HepG2 (cell line): ENCODE results near the gene METRN. TPM values are rescaled to one million over a fixed set of nuclear protein-coding genes. Genes with fewer than 3 reads are reported as not detected.

Experiments used
- MED8 ChIP-seq: sonication (generic); formaldehyde crosslinking; IDR thresholded peaks from 2 replicates; pipeline ENCODE4 v1.8.1; 2023; ENCODE audit warnings: mild to moderate bottlenecking, missing genetic modification reagents; ENCODE audit not compliant: insufficient replicate concordance
- PITX1 ChIP-seq: sonication (generic); formaldehyde crosslinking; IDR thresholded peaks from 2 replicates; pipeline ENCODE4 v1.5.1; 2020; ENCODE audit warnings: mild to moderate bottlenecking, missing genetic modification reagents
- TAF1 ChIP-seq: sonication (generic); formaldehyde crosslinking; IDR thresholded peaks from 2 replicates; pipeline ENCODE4 v1.4.0; 2020; ENCODE audit warnings: missing genetic modification reagents
- YEATS2 ChIP-seq: sonication (generic); formaldehyde crosslinking; IDR thresholded peaks from 2 replicates; pipeline ENCODE4 v1.4.0; 2020; ENCODE audit warnings: missing genetic modification reagents, borderline replicate concordance
- ZC3H13 ChIP-seq: sonication (generic); formaldehyde crosslinking; IDR thresholded peaks from 2 replicates; pipeline ENCODE4 v1.8.1; 2023; ENCODE audit warnings: mild to moderate bottlenecking, missing genetic modification reagents, moderate library complexity
- ZNF10 ChIP-seq: sonication (generic); formaldehyde crosslinking; IDR thresholded peaks from 2 replicates; pipeline ENCODE4 v1.4.0; 2020; ENCODE audit warnings: mild to moderate bottlenecking, low read depth, missing genetic modification reagents, borderline replicate concordance
- ZNF260 ChIP-seq: sonication (generic); formaldehyde crosslinking; IDR thresholded peaks from 2 replicates; pipeline ENCODE4 v1.4.0; 2020; ENCODE audit warnings: missing genetic modification reagents, low read depth, mild to moderate bottlenecking, borderline replicate concordance
- ZNF430 ChIP-seq: sonication (generic); formaldehyde crosslinking; IDR thresholded peaks from 2 replicates; pipeline ENCODE4 v1.9.0; 2021; ENCODE audit warnings: mild to moderate bottlenecking, missing genetic modification reagents
- ZNF773 ChIP-seq: sonication (generic); formaldehyde crosslinking; IDR thresholded peaks from 2 replicates; pipeline ENCODE4 v1.4.0; 2020; ENCODE audit warnings: missing genetic modification reagents, borderline replicate concordance
- ZNF781 ChIP-seq: sonication (generic); formaldehyde crosslinking; IDR thresholded peaks from 2 replicates; pipeline ENCODE4 v1.5.1; 2020; ENCODE audit warnings: borderline replicate concordance, mild to moderate bottlenecking, missing genetic modification reagents; ENCODE audit errors: not compliant biosample characterization
- ZSCAN31 ChIP-seq: sonication (generic); formaldehyde crosslinking; IDR thresholded peaks from 2 replicates; pipeline ENCODE4 v1.5.0; 2020; ENCODE audit warnings: low read depth, mild to moderate bottlenecking, missing genetic modification reagents
- polyA plus RNA-seq, 8 experiments: library from polyadenylated mRNA; depleted of rRNA in 3 of 8; stranded (reverse) in 7 of 8; unstranded in 1 of 8; fragments of >200 nt; fragmentation: Illumina TruSeq in 4 of 8; extraction: Trizol in 4 of 8; gene quantifications; 2 replicates each; pipeline versions ENCODE4 v1.2.1 to v1.2.3, GENCODE V29; 2011 to 2016; ENCODE audit warnings: low read depth in 4 of 8, missing spikeins in 1 of 8, mixed read lengths in 1 of 8; ENCODE audit not compliant: insufficient read depth in 1 of 8
- total RNA-seq, 5 experiments: library from RNA; depleted of rRNA; stranded (reverse); fragments of >200 nt; fragmentation: Illumina TruSeq; extraction: Trizol; gene quantifications; 2 replicates each; pipeline ENCODE4 v1.2.3, GENCODE V29; 2016; ENCODE audit warnings: low read depth in 1 of 5
- TF ChIP-seq, protein P1 (sequence below): sonication (generic); formaldehyde crosslinking; IDR thresholded peaks from 2 replicates; pipeline ENCODE4 v1.8.0; 2022; ENCODE audit warnings: mild to moderate bottlenecking, missing genetic modification reagents
- TF ChIP-seq, protein P2 (sequence below), 2 experiments: IDR thresholded peaks; 2 replicates each; pipeline ENCODE4 v1.6.1; 2011 to 2012; ENCODE audit warnings: low read length in 2 of 2, borderline replicate concordance in 1 of 2, low read depth in 1 of 2, mild to moderate bottlenecking in 1 of 2, moderate library complexity in 1 of 2
- TF ChIP-seq, protein P3 (sequence below): sonication (generic); formaldehyde crosslinking; IDR thresholded peaks from 2 replicates; pipeline ENCODE4 v1.4.0; 2020; ENCODE audit warnings: low read depth, mild to moderate bottlenecking, missing genetic modification reagents
- TF ChIP-seq, protein P4 (sequence below): sonication (generic); formaldehyde crosslinking; conservative IDR thresholded peaks from 2 replicates; pipeline ENCODE4 v1.5.0; 2020; ENCODE audit warnings: missing genetic modification reagents
- TF ChIP-seq, protein P5 (sequence below): sonication (generic); formaldehyde crosslinking; IDR thresholded peaks from 2 replicates; pipeline ENCODE4 v1.4.0; 2020; ENCODE audit warnings: mild to moderate bottlenecking, missing genetic modification reagents

Gene METRN
- total and polyA plus RNA-seq, 2 of the 13 experiments (the other 11 are each of a cell fraction or from before 2014, with no cell fraction given): 25.5 to 46.1 TPM

DNA sequence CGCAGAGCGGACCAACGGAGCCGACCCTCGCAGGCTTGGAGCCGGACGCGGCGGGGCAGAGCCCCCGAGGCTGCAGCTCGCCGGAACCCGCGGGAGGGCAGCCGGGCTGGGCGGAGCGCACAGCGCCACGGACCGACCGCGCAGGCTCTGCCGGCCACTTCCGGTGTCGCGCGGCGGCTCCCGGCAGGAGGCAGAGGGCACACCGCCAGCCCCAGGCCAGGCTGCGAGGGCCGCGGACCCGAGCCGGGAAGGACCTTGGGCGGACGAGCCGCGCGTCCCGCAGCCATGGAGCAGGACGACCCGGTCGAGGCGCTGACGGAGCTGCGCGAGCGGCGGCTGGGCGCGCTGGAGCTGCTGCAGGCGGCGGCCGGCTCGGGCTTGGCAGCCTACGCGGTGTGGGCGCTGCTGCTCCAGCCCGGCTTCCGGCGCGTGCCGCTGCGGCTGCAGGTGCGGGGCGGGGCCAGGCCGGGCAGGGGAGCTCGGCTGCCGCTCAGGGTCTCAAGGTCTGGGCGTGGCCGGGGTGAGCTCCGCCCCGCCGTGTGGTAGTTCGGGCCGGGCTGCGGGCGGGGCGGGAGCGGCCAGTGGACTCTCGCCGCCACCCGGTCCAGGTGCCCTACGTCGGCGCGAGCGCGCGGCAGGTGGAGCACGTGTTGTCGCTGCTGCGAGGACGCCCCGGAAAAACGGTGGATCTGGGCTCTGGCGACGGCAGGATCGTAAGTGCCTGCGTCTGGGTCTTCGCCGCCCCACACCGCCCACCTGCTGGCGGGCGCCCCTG, 6.3 kb downstream of the METRN start, which contains the start of gene ANTKMT (continued):
- TF ChIP-seq, protein P1, sequence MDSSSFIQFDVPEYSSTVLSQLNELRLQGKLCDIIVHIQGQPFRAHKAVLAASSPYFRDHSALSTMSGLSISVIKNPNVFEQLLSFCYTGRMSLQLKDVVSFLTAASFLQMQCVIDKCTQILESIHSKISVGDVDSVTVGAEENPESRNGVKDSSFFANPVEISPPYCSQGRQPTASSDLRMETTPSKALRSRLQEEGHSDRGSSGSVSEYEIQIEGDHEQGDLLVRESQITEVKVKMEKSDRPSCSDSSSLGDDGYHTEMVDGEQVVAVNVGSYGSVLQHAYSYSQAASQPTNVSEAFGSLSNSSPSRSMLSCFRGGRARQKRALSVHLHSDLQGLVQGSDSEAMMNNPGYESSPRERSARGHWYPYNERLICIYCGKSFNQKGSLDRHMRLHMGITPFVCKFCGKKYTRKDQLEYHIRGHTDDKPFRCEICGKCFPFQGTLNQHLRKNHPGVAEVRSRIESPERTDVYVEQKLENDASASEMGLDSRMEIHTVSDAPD: 0 out of 2 replicates have a peak, but pooled peaks have one; percentile 23
- TF ChIP-seq, protein P2, sequence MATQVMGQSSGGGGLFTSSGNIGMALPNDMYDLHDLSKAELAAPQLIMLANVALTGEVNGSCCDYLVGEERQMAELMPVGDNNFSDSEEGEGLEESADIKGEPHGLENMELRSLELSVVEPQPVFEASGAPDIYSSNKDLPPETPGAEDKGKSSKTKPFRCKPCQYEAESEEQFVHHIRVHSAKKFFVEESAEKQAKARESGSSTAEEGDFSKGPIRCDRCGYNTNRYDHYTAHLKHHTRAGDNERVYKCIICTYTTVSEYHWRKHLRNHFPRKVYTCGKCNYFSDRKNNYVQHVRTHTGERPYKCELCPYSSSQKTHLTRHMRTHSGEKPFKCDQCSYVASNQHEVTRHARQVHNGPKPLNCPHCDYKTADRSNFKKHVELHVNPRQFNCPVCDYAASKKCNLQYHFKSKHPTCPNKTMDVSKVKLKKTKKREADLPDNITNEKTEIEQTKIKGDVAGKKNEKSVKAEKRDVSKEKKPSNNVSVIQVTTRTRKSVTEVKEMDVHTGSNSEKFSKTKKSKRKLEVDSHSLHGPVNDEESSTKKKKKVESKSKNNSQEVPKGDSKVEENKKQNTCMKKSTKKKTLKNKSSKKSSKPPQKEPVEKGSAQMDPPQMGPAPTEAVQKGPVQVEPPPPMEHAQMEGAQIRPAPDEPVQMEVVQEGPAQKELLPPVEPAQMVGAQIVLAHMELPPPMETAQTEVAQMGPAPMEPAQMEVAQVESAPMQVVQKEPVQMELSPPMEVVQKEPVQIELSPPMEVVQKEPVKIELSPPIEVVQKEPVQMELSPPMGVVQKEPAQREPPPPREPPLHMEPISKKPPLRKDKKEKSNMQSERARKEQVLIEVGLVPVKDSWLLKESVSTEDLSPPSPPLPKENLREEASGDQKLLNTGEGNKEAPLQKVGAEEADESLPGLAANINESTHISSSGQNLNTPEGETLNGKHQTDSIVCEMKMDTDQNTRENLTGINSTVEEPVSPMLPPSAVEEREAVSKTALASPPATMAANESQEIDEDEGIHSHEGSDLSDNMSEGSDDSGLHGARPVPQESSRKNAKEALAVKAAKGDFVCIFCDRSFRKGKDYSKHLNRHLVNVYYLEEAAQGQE (IDR thresholded peaks at IDR 0.05; ENCODE audit: borderline replicate concordance in 1 of 2, low read depth in 1 of 2, low read length in 2 of 2): peak in 1 of 2 experiments; percentile 22; a peak in 1 of 4 replicates
- TF ChIP-seq ZNF781 (peak; percentile 51), MED8 (peak; percentile 15), ZC3H13 (peak; percentile 75; the same call in 1 of the 2 replicates), ZNF10 (CRISPR knock-in tag) (no peak), ZNF773 (CRISPR knock-in tag) (0 out of 2 replicates have a peak, but pooled peaks have one; percentile 68), YEATS2 (CRISPR knock-in tag) (no peak), TAF1 (CRISPR knock-in tag) (no peak; the same call in 1 of the 2 replicates), ZSCAN31 (CRISPR knock-in tag) (peak; percentile 76), ZNF430 (CRISPR knock-in tag) (peak; percentile 85), PITX1 (CRISPR knock-in tag) (0 out of 2 replicates have a peak, but pooled peaks have one; percentile 23), ZNF260 (CRISPR knock-in tag) (no peak)
- TF ChIP-seq, protein P3, sequence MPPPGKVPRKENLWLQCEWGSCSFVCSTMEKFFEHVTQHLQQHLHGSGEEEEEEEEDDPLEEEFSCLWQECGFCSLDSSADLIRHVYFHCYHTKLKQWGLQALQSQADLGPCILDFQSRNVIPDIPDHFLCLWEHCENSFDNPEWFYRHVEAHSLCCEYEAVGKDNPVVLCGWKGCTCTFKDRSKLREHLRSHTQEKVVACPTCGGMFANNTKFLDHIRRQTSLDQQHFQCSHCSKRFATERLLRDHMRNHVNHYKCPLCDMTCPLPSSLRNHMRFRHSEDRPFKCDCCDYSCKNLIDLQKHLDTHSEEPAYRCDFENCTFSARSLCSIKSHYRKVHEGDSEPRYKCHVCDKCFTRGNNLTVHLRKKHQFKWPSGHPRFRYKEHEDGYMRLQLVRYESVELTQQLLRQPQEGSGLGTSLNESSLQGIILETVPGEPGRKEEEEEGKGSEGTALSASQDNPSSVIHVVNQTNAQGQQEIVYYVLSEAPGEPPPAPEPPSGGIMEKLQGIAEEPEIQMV: peak; percentile 73; the same call in 1 of the 2 replicates
- TF ChIP-seq, protein P4, sequence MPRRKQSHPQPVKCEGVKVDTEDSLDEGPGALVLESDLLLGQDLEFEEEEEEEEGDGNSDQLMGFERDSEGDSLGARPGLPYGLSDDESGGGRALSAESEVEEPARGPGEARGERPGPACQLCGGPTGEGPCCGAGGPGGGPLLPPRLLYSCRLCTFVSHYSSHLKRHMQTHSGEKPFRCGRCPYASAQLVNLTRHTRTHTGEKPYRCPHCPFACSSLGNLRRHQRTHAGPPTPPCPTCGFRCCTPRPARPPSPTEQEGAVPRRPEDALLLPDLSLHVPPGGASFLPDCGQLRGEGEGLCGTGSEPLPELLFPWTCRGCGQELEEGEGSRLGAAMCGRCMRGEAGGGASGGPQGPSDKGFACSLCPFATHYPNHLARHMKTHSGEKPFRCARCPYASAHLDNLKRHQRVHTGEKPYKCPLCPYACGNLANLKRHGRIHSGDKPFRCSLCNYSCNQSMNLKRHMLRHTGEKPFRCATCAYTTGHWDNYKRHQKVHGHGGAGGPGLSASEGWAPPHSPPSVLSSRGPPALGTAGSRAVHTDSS: no peak
- TF ChIP-seq, protein P5, sequence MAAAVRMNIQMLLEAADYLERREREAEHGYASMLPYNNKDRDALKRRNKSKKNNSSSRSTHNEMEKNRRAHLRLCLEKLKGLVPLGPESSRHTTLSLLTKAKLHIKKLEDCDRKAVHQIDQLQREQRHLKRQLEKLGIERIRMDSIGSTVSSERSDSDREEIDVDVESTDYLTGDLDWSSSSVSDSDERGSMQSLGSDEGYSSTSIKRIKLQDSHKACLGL (CRISPR knock-in tag): peak; percentile 81
